A549 (cell line): ENCODE measurements around the gene IGF2R.

Source experiments
- CTCF ChIP-seq: fragments of >200 bp; sonication (Bioruptor Twin); formaldehyde crosslinking; IDR thresholded peaks from 3 replicates; pipeline ENCODE4 v1.5.1; 2016
- EP300 ChIP-seq, 2 experiments: fragments of >200 bp; sonication (Bioruptor Twin); formaldehyde crosslinking; IDR thresholded peaks; 2 replicates in 1 of 2; 3 replicates in 1 of 2; pipeline ENCODE4 v1.6.1; 2016 to 2017
- ESRRA ChIP-seq: fragments of 150-350 bp; IDR thresholded peaks from 2 replicates; pipeline ENCODE4 v1.6.1; 2014; ENCODE audit warnings: mild to moderate bottlenecking, low read length, borderline replicate concordance
- HEYL ChIP-seq: fragments of 250-450 bp; sonication (Bioruptor Pico); IDR thresholded peaks from 2 replicates; pipeline ENCODE4 v1.8.0; 2021; ENCODE audit warnings: mild to moderate bottlenecking, moderate library complexity
- JUNB ChIP-seq: fragments of >200 bp; sonication (Bioruptor Twin); formaldehyde crosslinking; IDR thresholded peaks from 2 replicates; pipeline ENCODE4 v1.6.1; 2016
- MAFK ChIP-seq: fragments of 450-650 bp; IDR thresholded peaks from 2 replicates; pipeline ENCODE4 v1.6.1; 2014; ENCODE audit not compliant: partially characterized antibody
- PHF8 ChIP-seq: fragments of 200-600 bp; sonication (generic); IDR thresholded peaks from 2 replicates; pipeline ENCODE4 v1.6.1; 2016; ENCODE audit warnings: low read depth, mild to moderate bottlenecking, antibody characterized with exemption, moderate library complexity, borderline replicate concordance
- POLR2A ChIP-seq: IDR thresholded peaks from 2 replicates; pipeline ENCODE4 v1.6.1; 2012; ENCODE audit warnings: mild to moderate bottlenecking, low read length
- POLR2AphosphoS2 ChIP-seq: conservative IDR thresholded peaks from 2 replicates; pipeline ENCODE4 v1.6.1; 2012; ENCODE audit warnings: low read length, improper control_type of control experiment, inconsistent platforms
- RAD21 ChIP-seq, 2 experiments: fragments of >200 bp in 1 of 2; sonication (Bioruptor Twin) in 1 of 2; formaldehyde crosslinking in 1 of 2; IDR thresholded peaks in 1 of 2; conservative IDR thresholded peaks in 1 of 2; 2 replicates in 1 of 2; 3 replicates in 1 of 2; pipeline ENCODE4 v1.6.1; 2012 to 2018; ENCODE audit warnings: inconsistent platforms in 1 of 2
- REST ChIP-seq: fragments of 200-600 bp; sonication (generic); IDR thresholded peaks from 2 replicates; pipeline ENCODE4 v1.6.1; 2016; ENCODE audit warnings: antibody characterized with exemption, mild to moderate bottlenecking, moderate library complexity
- RNF2 ChIP-seq: fragments of 200-600 bp; sonication (generic); IDR thresholded peaks from 2 replicates; pipeline ENCODE4 v1.6.1; 2016; ENCODE audit warnings: low read depth, mild to moderate bottlenecking, antibody characterized with exemption, moderate library complexity, borderline replicate concordance
- TF ChIP-seq, protein P1 (sequence below): IDR thresholded peaks from 2 replicates; pipeline ENCODE4 v1.6.1; 2012; ENCODE audit warnings: low read depth, borderline replicate concordance
- TF ChIP-seq, protein P2 (sequence below): fragments of 250-450 bp; sonication (Bioruptor Pico); IDR thresholded peaks from 2 replicates; pipeline ENCODE4 v1.5.0; 2021; ENCODE audit warnings: mild to moderate bottlenecking, moderate library complexity, borderline replicate concordance

- TF ChIP-seq POLR2AphosphoS2 (no peak), CTCF (no peak), RAD21 (conservative IDR thresholded peaks at IDR 0.05 in 1 of 2, IDR thresholded peaks at IDR 0.05 in 1 of 2) (no peak), MAFK (no peak), RNF2 (no peak), EP300 (IDR thresholded peaks at IDR 0.05) (no peak), POLR2A (no peak), REST (no peak), ESRRA (no peak), JUNB (no peak), PHF8 (no peak), HEYL (no peak)
- TF ChIP-seq, protein P1, sequence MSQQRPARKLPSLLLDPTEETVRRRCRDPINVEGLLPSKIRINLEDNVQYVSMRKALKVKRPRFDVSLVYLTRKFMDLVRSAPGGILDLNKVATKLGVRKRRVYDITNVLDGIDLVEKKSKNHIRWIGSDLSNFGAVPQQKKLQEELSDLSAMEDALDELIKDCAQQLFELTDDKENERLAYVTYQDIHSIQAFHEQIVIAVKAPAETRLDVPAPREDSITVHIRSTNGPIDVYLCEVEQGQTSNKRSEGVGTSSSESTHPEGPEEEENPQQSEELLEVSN = no peak
- TF ChIP-seq, protein P2, sequence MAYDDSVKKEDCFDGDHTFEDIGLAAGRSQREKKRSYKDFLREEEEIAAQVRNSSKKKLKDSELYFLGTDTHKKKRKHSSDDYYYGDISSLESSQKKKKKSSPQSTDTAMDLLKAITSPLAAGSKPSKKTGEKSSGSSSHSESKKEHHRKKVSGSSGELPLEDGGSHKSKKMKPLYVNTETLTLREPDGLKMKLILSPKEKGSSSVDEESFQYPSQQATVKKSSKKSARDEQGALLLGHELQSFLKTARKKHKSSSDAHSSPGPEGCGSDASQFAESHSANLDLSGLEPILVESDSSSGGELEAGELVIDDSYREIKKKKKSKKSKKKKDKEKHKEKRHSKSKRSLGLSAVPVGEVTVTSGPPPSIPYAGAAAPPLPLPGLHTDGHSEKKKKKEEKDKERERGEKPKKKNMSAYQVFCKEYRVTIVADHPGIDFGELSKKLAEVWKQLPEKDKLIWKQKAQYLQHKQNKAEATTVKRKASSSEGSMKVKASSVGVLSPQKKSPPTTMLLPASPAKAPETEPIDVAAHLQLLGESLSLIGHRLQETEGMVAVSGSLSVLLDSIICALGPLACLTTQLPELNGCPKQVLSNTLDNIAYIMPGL (CRISPR knock-in tag) = no peak
Measured at GRCh38 chr6:159985296-159985945, 16.5 kb downstream of the IGF2R start.
